GM12801 (cell line): ENCODE results near the gene LRRC32.

Source experiments
- TF ChIP-seq, protein P1 (sequence below): IDR thresholded peaks from one replicate; pipeline ENCODE4 v1.5.1; 2011; ENCODE audit warnings: control low read depth; ENCODE audit not compliant: insufficient read length; ENCODE audit errors: extremely low read depth

The LRRC32 gene

DNA sequence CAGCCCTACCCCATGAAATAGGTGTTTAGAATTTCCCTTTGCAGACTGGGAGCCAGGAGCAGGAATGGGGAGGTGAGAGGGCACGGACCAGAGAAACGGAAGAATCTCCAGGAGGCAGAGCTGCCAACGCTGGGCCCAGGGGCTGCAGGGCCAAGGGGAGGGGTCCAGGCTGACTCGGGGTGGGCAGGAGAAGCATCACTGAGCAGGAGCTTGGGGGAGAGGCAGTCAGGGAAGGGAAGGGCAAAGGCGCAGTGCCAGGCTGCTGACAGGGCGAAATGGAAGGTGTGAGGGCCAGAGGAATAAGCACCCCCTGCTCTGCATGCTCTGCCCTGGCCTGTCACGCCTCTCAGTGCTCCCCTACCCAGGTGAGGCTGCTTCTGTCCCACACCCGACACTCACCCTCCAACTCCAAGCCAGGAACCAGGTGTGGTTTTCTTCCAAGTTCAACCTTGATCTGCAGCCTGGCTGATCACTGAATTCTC lies 14.5 kb downstream of the LRRC32 start:
- TF ChIP-seq, protein P1, sequence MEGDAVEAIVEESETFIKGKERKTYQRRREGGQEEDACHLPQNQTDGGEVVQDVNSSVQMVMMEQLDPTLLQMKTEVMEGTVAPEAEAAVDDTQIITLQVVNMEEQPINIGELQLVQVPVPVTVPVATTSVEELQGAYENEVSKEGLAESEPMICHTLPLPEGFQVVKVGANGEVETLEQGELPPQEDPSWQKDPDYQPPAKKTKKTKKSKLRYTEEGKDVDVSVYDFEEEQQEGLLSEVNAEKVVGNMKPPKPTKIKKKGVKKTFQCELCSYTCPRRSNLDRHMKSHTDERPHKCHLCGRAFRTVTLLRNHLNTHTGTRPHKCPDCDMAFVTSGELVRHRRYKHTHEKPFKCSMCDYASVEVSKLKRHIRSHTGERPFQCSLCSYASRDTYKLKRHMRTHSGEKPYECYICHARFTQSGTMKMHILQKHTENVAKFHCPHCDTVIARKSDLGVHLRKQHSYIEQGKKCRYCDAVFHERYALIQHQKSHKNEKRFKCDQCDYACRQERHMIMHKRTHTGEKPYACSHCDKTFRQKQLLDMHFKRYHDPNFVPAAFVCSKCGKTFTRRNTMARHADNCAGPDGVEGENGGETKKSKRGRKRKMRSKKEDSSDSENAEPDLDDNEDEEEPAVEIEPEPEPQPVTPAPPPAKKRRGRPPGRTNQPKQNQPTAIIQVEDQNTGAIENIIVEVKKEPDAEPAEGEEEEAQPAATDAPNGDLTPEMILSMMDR = no peak

DNA sequence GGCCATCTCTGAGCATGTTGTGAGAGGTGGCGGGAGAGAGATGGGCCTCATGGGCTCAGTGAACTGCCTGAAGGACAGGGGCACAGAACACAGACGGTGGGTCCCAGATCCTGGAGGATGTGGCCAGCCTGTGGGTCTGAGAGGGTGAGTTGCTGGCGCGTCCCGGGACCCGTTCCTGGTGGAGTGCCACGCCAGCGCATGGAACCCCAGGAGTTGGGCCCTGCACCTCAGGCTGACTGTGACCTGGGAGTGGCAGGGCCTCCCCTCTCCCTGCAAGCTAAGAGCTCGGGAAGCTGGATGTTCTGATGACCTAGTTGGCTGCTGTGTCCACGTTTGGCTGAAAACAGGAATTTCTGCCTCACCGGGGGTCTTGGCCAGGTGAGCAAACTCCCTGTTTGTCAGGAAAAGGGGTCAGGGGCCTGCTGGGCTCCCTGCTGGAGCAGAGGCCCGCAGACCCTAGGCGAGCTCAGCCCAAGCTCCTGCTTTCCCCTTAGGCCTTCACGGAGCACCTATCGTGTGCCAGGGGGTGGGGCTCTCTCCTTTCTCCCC lies 15.0 kb downstream of the LRRC32 start:
- TF ChIP-seq, protein P1 = no peak

DNA sequence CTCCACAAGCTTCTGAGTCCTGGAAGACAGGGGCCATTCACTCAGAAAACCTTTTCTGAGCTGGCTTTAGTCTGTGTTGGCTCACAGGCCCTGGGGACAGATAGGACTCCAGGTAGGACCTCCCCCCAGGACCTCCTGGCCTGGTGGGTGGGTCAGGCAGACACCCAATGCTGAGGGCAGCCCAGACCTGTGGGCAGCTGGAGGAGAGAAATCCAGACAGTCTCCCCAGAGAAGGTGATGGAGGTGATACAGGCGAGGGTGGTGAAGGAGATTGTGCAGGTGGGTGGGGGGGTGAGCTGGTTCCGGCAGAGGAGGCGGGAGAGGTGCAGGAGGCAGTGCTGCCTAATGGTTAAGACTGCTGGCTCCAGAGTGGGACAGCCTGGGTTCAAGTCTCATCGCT lies 15.6 kb downstream of the LRRC32 start:
- TF ChIP-seq, protein P1 = no peak

DNA sequence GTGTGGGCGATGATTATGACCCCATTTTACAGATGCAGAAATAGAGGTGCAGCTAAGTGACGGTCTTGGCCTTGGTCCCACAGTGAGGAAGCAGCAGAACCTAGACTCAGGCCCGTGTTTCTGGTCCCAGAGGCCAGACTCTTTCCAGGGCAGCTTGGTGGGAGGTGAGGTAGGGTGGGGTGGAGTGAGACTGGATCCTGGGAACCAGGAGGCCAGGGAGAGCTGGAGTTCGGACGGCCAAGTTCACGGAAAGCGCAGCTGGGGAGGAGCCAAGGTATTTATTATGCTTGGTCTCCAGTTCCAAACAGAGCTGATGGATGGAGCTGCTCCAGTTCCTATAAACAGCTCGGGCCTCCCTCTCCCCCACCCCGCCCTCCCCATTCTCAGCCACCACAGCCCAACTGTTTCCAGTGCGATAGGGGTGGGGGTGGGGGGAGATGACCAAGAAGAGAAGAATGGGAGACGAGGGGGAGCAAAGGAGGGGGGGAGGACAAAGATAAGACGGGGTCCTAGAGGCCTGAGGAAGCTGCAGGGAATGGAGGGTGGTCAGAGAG lies 16.2 kb downstream of the LRRC32 start:
- TF ChIP-seq, protein P1 = no peak

DNA sequence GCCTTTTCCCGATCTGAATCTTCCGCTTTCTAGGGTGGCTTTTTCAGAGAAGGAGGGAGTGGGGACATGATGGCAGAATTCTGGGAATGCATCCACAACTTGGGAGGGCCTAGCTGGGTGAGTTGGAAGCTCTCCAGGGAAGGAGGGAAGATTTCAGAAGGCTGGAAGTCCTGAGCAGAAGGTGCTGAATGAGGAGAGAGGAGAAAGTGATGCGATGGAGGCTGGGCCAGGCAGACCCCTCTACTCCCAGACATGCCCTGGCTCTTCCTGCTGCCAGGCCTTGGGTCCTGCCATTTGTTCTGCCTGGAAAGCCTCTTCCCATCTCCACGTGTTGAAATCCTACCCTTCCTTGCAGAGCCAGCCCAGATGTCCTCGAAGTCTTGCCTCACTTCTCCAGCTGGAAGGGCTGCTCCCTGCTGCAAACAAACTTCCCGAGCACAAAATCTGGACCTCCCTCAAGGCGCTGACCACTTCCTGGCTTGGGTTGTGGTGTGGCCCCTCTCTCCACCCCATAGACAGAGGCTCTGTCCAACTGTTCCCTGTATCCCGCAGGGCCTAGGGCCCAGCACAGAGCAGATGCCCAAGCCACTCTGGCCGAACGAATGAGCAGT lies 16.8 kb downstream of the LRRC32 start:
- TF ChIP-seq, protein P1 = no peak

DNA sequence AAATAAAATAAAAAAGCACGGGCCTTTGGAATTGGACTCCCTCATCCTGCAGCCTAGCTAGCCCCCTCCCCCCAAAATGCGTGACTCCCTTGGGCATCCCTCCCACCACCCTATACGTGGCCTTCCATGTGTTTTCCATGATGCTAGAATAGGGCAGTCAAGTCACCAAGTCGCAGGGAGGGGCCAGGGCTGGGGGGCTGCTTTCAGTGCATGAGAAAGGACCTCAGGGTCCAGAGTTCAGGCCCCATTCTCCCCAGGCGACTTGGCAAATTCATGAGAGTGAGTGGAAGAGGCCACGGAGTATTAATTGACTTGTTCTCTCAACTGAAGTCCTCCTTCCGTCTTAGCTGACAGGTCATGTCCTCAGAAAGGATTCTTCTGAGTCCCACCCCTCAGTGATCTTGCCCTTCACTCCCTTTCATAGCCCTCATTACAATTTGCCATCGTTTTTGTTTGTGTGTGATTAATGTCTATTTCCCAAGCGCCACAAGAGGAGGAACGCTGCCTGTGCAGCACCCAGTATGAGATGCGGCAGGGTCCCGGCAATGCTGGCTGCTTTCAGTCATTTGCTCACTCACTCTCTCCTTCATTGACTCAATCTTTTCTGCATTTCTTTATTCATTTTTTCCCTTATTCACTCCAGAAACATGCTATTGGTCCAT lies 17.4 kb downstream of the LRRC32 start:
- TF ChIP-seq, protein P1 = no peak

DNA sequence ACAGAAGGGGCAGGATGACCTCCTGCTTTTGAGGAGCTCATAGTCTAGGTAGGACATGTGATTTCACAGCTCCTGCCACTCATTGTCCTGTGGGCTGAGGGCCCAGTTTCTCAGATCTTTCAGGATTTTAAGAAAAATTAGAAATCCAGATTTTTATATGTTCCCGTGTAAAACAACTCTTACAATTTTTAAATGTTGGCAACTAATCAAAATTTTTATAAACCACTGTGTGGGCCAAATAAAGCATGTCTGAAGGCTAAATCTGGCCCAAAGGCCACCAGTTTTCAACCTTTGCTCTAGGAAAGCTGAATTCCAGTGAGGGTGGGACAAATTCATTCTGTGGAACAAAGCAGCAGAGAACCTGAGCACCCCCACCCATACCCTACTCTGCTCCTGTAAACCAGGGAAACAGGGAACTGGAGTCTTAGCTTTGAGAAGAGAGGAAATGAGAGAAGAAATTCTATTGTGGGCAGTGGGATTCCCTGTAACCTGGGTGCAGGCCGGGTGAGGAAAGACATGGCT lies 20.6 kb downstream of the LRRC32 start:
- TF ChIP-seq, protein P1 = no peak
